IMR-90 (cell line): ENCODE results near the gene BCDIN3D. TPM values are rescaled to one million over a fixed set of nuclear protein-coding genes. Genes with fewer than 3 reads are reported as not detected.

Source experiments
- ATAC-seq: fragments of 200-7000 bp; cut with Tn5 transposase; 2 replicates; pipeline ENCODE4 v1.9.1; 2020; ENCODE audit warnings: low read depth, mild to moderate bottlenecking, moderate library complexity
- BruUV-seq: library from RNA; stranded (reverse); fragments of 400-500 nt; replicated peaks from 2 replicates; lab custom pipeline; 2021; lab: Mats Ljungman, UMichigan
- CTCF ChIA-PET: fragments of 300-600 bp; formaldehyde crosslinking; extraction: SDS; loops from one replicate; lab custom pipeline; 2021; ENCODE audit warnings: antibody characterized with exemption; lab: Yijun Ruan, JAX
- POLR2A ChIA-PET: fragments of 300-600 bp; sonication (Branson Sonifier 250); formaldehyde crosslinking; loops from one replicate; lab custom pipeline; 2022; ENCODE audit warnings: antibody characterized with exemption; ENCODE audit not compliant: unreplicated experiment; lab: Charles Lee
- DNase-seq: peaks from one replicate; pipeline ENCODE4 v3.0.0; 2013
- H2AFZ ChIP-seq: replicated peaks from 2 replicates; pipeline ENCODE3; 2013; ENCODE audit warnings: low read length, mild to moderate bottlenecking; ENCODE audit not compliant: poor library complexity
- H2AK5ac ChIP-seq: 2 replicates; pipeline ENCODE4 v1.6.1; 2013; ENCODE audit warnings: low read depth, low read length, inconsistent platforms
- H2AK9ac ChIP-seq: replicated peaks from 2 replicates; pipeline ENCODE3; 2013; ENCODE audit warnings: mild to moderate bottlenecking, low read depth, low read length, moderate library complexity; ENCODE audit not compliant: poor library complexity
- H2BK120ac ChIP-seq: 2 replicates; pipeline ENCODE4 v1.6.1; 2013; ENCODE audit warnings: low read depth, low read length, inconsistent platforms
- H2BK15ac ChIP-seq: 3 replicates; pipeline ENCODE4 v1.6.1; 2013; ENCODE audit warnings: low read depth, low read length, inconsistent platforms
- H2BK20ac ChIP-seq: 2 replicates; pipeline ENCODE4 v1.6.1; 2013; ENCODE audit warnings: low read depth, mild to moderate bottlenecking, inconsistent platforms, low read length, moderate library complexity
- H2BK5ac ChIP-seq: 2 replicates; pipeline ENCODE4 v1.6.1; 2013; ENCODE audit warnings: mild to moderate bottlenecking, low read depth, low read length, inconsistent platforms; ENCODE audit not compliant: poor library complexity, severe bottlenecking
- H3K14ac ChIP-seq: replicated peaks from 2 replicates; pipeline ENCODE4 v1.6.1; 2013; ENCODE audit warnings: low read depth, low read length, inconsistent platforms
- H3K18ac ChIP-seq: 2 replicates; pipeline ENCODE4 v1.6.1; 2013; ENCODE audit warnings: low read depth, low read length, control low read depth
- H3K23ac ChIP-seq: 2 replicates; pipeline ENCODE4 v1.6.1; 2013; ENCODE audit warnings: low read depth, low read length, inconsistent platforms
- H3K27ac ChIP-seq: 2 replicates; pipeline ENCODE4 v1.5.1; 2013; ENCODE audit warnings: mild to moderate bottlenecking, control low read depth, low read length; ENCODE audit not compliant: insufficient read depth
- H3K27me3 ChIP-seq: 2 replicates; pipeline ENCODE4 v1.6.1; 2013; ENCODE audit warnings: low read length; ENCODE audit not compliant: control insufficient read depth, insufficient read depth
- H3K36me3 ChIP-seq: 2 replicates; pipeline ENCODE4 v1.6.1; 2013; ENCODE audit warnings: low read length, mixed read lengths; ENCODE audit not compliant: control insufficient read depth, insufficient read depth
- H3K4ac ChIP-seq: 2 replicates; pipeline ENCODE4 v1.6.1; 2013; ENCODE audit warnings: low read depth, low read length, inconsistent platforms
- H3K4me1 ChIP-seq: 2 replicates; pipeline ENCODE4 v1.6.1; 2013; ENCODE audit warnings: low read length, mixed read lengths; ENCODE audit not compliant: control insufficient read depth, insufficient read depth
- H3K4me2 ChIP-seq: 2 replicates; pipeline ENCODE4 v1.6.1; 2013; ENCODE audit warnings: low read depth, mild to moderate bottlenecking, control low read depth, low read length, moderate library complexity
- H3K4me3 ChIP-seq: 2 replicates; pipeline ENCODE4 v1.5.1; 2013; ENCODE audit warnings: low read depth, mild to moderate bottlenecking, control low read depth, low read length, moderate library complexity; ENCODE audit not compliant: insufficient read depth
- H3K56ac ChIP-seq: 2 replicates; pipeline ENCODE4 v1.6.1; 2013; ENCODE audit warnings: low read length, inconsistent platforms; ENCODE audit not compliant: insufficient read depth; ENCODE audit errors: extremely low read depth
- H3K79me1 ChIP-seq, 2 experiments: 2 replicates each; pipeline ENCODE4 v1.6.1; 2013; ENCODE audit warnings: low read length in 2 of 2, inconsistent platforms in 1 of 2, low read depth in 1 of 2
- H3K9ac ChIP-seq: 2 replicates; pipeline ENCODE4 v1.6.1; 2013; ENCODE audit warnings: low read depth, low read length, control low read depth
- H3K9me1 ChIP-seq: 2 replicates; pipeline ENCODE4 v1.6.1; 2013; ENCODE audit warnings: low read length, inconsistent platforms; ENCODE audit not compliant: insufficient read depth
- H3K9me3 ChIP-seq: 2 replicates; pipeline ENCODE4 v1.6.1; 2013; ENCODE audit warnings: low read length; ENCODE audit not compliant: control insufficient read depth, insufficient read depth
- H4K20me1 ChIP-seq: 2 replicates; pipeline ENCODE4 v1.6.1; 2013; ENCODE audit warnings: low read length, inconsistent platforms; ENCODE audit not compliant: insufficient read depth
- H4K5ac ChIP-seq: 2 replicates; pipeline ENCODE4 v1.6.1; 2013; ENCODE audit warnings: mild to moderate bottlenecking, low read depth, low read length, control low read depth
- H4K8ac ChIP-seq, 2 experiments: 2 replicates each; pipeline ENCODE4 v1.6.1; 2013; ENCODE audit warnings: low read depth in 2 of 2, low read length in 2 of 2, control low read depth in 1 of 2, inconsistent platforms in 1 of 2
- H4K91ac ChIP-seq: 2 replicates; pipeline ENCODE4 v1.6.1; 2013; ENCODE audit warnings: low read depth, low read length, inconsistent platforms; ENCODE audit not compliant: insufficient read depth
- POLR2A ChIP-seq: IDR thresholded peaks from 2 replicates; pipeline ENCODE4 v1.6.1; 2012; ENCODE audit warnings: mild to moderate bottlenecking, low read depth, low read length
- WGBS, 2 experiments: methylation state at CpG; one replicate each; pipeline versions ENCODE4 v1.1.5 to v1.1.7; 2013; ENCODE audit warnings: missing lambda C conversion rate in 2 of 2; ENCODE audit not compliant: insufficient read length in 1 of 2; ENCODE audit errors: extremely low coverage in 2 of 2; 5-methylcytosine and 5-hydroxymethylcytosine counted together
- dilution Hi-C: fragments of 300-500 bp; cut with HindIII; formaldehyde crosslinking; loops from one replicate; pipeline ENCODE4 v1.14.3; 2018; ENCODE audit warnings: low sequenced_read_pairs; ENCODE audit not compliant: unreplicated experiment
- in situ Hi-C: fragments of 300-500 bp; cut with MboI; formaldehyde crosslinking; loops from 3 replicates; pipeline ENCODE4 v1.14.3; 2019; ENCODE audit warnings: low sequenced_read_pairs, inconsistent platforms, mixed read lengths
- intact Hi-C: fragments of 100-400 bp; cut with micrococcal nuclease; formaldehyde crosslinking; loops from 2 replicates; pipeline ENCODE4 v1.10.0; 2022
- polyA plus RNA-seq, 3 experiments: library from polyadenylated mRNA; depleted of rRNA; stranded (reverse); fragments of >200 nt; gene quantifications; 2 replicates each; pipeline ENCODE4 v1.2.3, GENCODE V29; 2012; ENCODE audit warnings: low replicate concordance in 1 of 3
- total RNA-seq: library from RNA; depleted of rRNA; stranded (reverse); fragments of >200 nt; gene quantifications from 2 replicates; pipeline ENCODE4 v1.2.3, GENCODE V29; 2012

Gene BCDIN3D
- total and polyA plus RNA-seq, 2 of the 4 experiments (the other 2 are of a cell fraction): 2.3 TPM

DNA sequence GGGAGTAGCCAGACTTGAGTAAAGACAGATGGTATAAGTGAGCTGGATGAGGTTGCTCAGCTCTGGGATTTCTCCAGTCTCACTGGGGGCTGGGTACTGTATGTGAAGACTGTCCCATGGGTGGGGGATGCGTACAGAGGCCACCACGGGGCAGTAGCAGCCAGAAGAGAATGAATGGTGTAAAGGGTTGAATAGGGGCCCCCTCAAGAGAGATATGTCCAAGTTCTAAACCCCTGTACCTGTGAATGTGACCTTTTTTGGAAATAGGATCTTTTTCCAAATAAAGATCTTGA is 21.8 kb upstream of the BCDIN3D start:
- H2AFZ ChIP-seq: no peak overlapping the region
- WGBS, 2 experiments: no CpG with 5 or more reads among the region's 2 CpGs
- intact Hi-C loops (no loop called here), in situ Hi-C loops (loop anchor here (5.0 kb wide), 2 partner anchors 88 to 188 kb away; partner anchors contain the start of gene AQP2), dilution Hi-C loops (no loop called here)
- H2AK9ac ChIP-seq: no peak overlapping the region
- no peak overlapping the region for H4K91ac ChIP-seq
- no peak overlapping the region for H4K5ac ChIP-seq
- H3K4me2 ChIP-seq: no peak overlapping the region
- H3K18ac ChIP-seq: no peak overlapping the region
- H3K9ac ChIP-seq: no peak overlapping the region
- H2AK5ac ChIP-seq: no peak overlapping the region
- peaks cover 19% of the 10 kb centered on the region for H3K4me1 ChIP-seq
- H3K27me3 ChIP-seq: peaks cover 22% of the 10 kb centered on the region
- H3K9me1 ChIP-seq: no peaks in the 10 kb centered on the region
- H2BK5ac ChIP-seq: no peak overlapping the region
- no peak overlapping the region for H3K27ac ChIP-seq
- H4K20me1 ChIP-seq: 0 out of 2 replicates have a peak, but pooled peaks cover 4% of the 10 kb centered on the region
- ATAC-seq: no peak
- no peak overlapping the region for H3K14ac ChIP-seq
- H3K9me3 ChIP-seq: no peaks in the 10 kb centered on the region
- H3K23ac ChIP-seq: no peak overlapping the region
- ChIA-PET POLR2A (no interaction called here), CTCF (interaction anchor here (1.0 kb wide), 1 partner anchor 103 kb away, joined by 3 read pairs; no protein-coding TSS in a partner anchor)
- no peak overlapping the region for H3K56ac ChIP-seq
- H3K79me1 ChIP-seq: no peaks in the 10 kb centered on the region
- H4K8ac ChIP-seq: no peak overlapping the region
- no TSS peak for BruUV-seq
- no peak overlapping the region for H3K4ac ChIP-seq
- no peak overlapping the region for H2BK15ac ChIP-seq
- no peaks in the 10 kb centered on the region for H3K36me3 ChIP-seq
- TF ChIP-seq POLR2A: no peak
- DNase-seq: no peak
- H3K4me3 ChIP-seq: no peak overlapping the region
- H2BK120ac ChIP-seq: no peak overlapping the region
- H2BK20ac ChIP-seq: no peak overlapping the region
